Hematopoietic multipotent progenitor cell treated with erythropoietin and hydrocortisone succinate and interleukin-3 and kit ligand, for 17 days (in vitro differentiated cells): ENCODE measurements around the gene THSD4.
"Not testable (repeated sequence)": the region's sequence is repeated elsewhere in the genome, so short reads cannot be mapped to it uniquely, and the experiment has no call there.

Experiments
- DNase-seq: peaks from one replicate; pipeline ENCODE4 v3.0.0-alpha.2; 2015; ENCODE audit warnings: low spot score

THSD4 gene

GRCh38 chr15:71431343-71432336, 316.4 kb downstream of the THSD4 start:
- DNase-seq = no peak

- no peak for DNase-seq
These were observed 318.1 kb downstream of the THSD4 start for GRCh38 chr15:71433402-71433801.

- DNase-seq = no peak
These were observed 319.5 kb downstream of the THSD4 start for GRCh38 chr15:71434774-71435173.

GRCh38 chr15:71435552-71435951, 320.3 kb downstream of the THSD4 start:
- DNase-seq = no peak

GRCh38 chr15:71436854-71437253, 321.6 kb downstream of the THSD4 start:
- DNase-seq = no peak

- DNase-seq = no peak
These were observed 322.1 kb downstream of the THSD4 start for GRCh38 chr15:71437404-71437803.

GRCh38 chr15:71437919-71438318, 322.6 kb downstream of the THSD4 start:
- DNase-seq = no peak

- DNase-seq = not testable (repeated sequence)
These were observed 324.2 kb downstream of the THSD4 start for GRCh38 chr15:71439478-71439877.

GRCh38 chr15:71440489-71441110, 325.3 kb downstream of the THSD4 start:
- no peak for DNase-seq

GRCh38 chr15:71443538-71443937, 328.3 kb downstream of the THSD4 start:
- no peak for DNase-seq

- DNase-seq = no peak
These were observed 328.9 kb downstream of the THSD4 start for GRCh38 chr15:71444032-71444810.

GRCh38 chr15:71444866-71445590, 329.8 kb downstream of the THSD4 start:
- DNase-seq = no peak

- no peak for DNase-seq
These were observed 332.3 kb downstream of the THSD4 start for GRCh38 chr15:71447328-71448250.

- peak; percentile 7 for DNase-seq
These were observed 333.4 kb downstream of the THSD4 start for GRCh38 chr15:71448688-71449114.

GRCh38 chr15:71449363-71449762, 334.1 kb downstream of the THSD4 start:
- no peak for DNase-seq

- DNase-seq = no peak
These were observed 334.7 kb downstream of the THSD4 start for GRCh38 chr15:71449956-71450355.

GRCh38 chr15:71451130-71451529, 335.9 kb downstream of the THSD4 start:
- no peak for DNase-seq

- DNase-seq = no peak
These were observed 337.6 kb downstream of the THSD4 start for GRCh38 chr15:71452893-71453292.

- DNase-seq = no peak
These were observed 339.3 kb downstream of the THSD4 start for GRCh38 chr15:71454462-71454996.

- no peak for DNase-seq
These were observed 339.8 kb downstream of the THSD4 start for GRCh38 chr15:71455107-71455506.
